ENCODE measurements around the gene MBLAC1.

The MBLAC1 gene

DNA sequence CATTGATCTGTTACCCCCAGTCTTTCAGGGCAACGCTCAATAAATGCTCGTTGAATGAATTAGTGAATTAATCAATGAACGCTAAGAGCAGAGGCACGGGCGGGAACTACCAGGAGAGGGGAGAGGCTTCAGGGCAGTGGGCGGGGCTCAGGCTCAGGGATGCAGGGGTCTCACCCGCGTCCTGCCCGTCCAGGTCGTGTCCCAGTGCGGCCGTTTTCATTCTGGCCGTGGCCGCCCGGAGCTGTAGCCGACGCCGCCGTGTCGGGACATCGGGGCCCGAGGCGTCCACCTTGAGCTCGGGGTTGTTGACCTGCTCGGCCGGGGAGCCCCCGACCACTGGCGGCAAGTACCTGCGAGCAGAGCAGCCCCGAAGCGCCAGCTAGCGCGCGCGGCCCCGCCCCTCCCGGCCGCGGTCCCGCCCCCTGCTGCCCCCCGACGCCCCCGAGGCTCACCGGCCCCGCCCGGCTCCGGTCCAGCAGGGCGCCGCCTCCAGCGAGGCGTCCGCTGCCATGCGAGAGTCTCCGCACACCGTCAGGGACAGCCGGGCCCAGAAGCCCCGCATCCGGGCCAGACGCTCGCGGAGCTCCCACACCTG is 44.4 kb downstream of the MBLAC1 start:
- no peak for DNase-seq (ENCODE audit: low read depth, low spot score)

DNA sequence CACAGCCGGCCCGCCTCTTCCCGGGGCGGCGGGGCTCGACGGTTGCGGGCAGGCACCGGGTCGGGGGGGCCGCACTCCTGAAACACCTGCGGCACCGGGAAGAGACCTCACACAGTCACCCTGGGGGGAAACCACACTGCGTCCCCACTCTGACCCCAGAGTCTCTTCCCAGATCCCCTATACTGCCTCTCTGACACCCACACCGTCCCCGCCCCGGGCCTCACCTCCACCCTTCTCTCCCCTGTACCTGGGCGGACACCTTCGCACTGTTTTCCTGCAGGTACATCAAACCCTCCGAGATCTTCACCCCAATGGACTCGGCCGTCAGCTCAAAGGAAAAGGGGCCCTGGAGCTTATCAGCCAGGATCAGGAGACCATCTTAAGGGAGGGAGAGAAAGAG is 45.1 kb downstream of the MBLAC1 start:
- DNase-seq (ENCODE audit: low read depth, low spot score), result no peak

DNA sequence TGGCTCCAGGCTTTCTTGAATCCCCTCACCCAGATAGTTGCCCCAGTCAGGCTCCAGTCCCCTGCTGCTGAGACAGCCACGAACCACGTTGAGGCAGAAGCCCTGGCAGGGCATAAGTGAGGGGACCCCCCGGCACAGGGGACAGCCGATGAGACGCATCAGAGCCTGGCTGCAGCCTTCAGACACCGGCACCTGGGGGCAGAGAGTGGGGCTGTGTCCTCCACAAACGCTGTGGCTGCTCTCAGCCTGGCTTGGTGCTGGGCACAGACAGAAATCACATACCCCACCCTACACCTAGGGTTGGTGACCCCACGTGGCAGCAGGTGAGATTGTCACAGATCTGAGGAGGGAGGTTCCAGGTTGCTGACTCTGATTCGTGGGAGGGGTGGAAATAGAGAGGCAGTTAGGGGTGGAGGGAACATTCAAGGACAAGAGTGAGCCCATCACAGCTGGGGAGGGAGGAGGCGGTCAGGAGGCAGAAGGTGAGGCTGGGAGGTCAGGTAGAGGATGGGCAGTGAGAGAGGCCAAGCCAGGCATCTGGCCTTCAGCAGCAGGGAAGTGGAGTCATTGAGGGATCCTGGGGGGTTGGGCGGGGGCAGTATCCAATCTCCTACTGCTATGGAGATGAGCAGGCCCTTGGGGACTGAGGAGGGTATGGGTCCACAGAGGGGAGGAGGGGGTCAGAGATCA is 47.2 kb downstream of the MBLAC1 start:
- no peak for DNase-seq (ENCODE audit: low read depth, low spot score)

DNA sequence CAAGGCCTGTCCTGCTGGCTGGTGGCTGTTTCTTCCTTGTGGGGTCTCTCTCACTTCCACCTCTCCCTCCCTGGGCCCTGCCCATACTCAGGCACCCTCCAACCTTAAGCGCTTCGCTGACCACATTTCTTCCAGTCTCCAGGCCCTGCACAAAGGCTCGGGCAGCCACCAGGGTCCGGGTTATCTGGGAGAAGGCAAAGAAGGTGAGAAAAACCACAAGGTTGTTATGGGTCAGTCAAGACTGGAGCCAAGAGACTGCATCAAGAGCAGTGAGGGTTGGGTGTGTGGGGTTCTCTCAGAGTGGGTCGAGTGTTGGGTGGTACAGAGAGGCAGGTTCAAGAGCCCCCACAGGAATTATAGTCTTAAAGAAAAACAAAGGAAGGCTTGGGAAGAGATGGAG is 47.8 kb downstream of the MBLAC1 start:
- no peak for DNase-seq (ENCODE audit: low read depth, low spot score)

DNA sequence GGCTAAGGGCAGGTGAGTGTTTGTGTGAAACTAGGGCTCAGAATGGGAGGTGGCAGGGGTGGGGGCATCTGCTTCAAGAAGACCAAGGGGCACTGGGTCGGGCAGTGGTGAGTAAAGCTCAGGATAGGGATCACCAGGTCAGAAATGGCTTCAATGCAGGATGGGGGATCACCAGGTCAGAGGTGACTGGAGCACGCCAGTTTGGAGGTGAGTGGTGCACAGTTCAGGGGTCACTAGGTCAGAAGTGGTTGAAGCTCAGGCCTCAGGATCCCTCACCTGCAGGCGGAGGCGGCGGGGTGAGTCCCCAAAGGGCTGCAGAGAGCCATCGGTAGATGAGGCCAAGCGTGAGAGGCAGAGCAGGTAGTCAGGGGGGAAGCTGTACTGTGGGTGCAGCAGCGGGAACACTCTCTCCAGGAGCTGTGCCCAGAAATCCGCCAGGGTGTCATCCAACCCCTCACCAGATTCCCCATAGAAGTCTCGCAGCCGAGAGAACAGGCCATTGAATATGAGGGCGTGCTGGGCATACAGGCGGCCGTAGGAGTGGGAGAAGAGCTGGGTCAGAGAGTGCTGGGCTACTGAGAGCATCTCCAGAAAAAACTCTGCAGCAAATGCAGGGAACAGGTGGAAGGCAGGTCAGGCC is 48.6 kb downstream of the MBLAC1 start:
- DNase-seq (ENCODE audit: low read depth, low spot score), result no peak

DNA sequence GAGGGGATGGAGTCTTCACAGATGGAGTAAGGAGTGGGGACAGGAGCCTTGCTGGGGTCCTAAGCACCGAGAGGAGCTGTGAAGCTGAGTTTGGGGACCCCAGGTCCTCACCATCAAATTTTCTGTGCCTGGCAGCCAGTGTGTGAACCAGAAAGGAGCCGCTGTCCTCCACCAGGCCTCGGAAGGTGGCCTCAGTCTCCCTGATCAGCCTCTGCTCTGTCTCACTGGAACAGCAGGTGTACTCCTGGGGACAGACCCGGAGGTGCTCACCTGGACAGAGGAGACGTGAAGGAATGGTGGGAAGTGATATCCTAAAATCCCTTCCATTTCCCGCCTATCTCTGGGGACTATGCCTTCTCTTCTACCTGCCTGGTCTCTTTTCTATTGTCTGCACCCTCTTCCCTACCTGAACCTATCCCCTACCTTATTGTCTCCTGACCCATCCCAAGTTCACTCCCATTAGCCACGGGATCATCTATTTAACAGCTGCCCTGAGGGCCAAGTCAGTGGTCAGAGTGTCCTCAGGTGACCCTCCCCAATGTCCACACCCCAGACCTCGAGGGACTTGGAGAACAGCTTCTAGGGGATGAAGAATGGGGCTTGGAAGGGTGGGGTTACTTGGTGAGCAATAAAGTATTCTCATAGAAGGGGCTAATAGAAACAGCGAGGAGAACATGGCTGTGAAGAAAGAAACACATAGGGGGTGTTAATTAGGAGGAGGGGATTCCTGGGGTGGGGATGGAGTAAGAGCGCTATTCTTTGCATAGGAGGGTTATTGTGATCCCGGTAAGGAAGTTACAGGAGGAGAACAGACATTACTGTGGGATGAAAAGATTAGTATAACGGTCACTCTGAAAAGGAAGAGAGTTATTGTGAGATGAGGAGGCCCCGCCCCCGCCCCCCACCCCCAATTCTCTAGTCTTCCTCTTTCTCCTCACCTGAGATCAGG is 49.6 kb downstream of the MBLAC1 start:
- no peak for DNase-seq (ENCODE audit: low read depth, low spot score)

DNA sequence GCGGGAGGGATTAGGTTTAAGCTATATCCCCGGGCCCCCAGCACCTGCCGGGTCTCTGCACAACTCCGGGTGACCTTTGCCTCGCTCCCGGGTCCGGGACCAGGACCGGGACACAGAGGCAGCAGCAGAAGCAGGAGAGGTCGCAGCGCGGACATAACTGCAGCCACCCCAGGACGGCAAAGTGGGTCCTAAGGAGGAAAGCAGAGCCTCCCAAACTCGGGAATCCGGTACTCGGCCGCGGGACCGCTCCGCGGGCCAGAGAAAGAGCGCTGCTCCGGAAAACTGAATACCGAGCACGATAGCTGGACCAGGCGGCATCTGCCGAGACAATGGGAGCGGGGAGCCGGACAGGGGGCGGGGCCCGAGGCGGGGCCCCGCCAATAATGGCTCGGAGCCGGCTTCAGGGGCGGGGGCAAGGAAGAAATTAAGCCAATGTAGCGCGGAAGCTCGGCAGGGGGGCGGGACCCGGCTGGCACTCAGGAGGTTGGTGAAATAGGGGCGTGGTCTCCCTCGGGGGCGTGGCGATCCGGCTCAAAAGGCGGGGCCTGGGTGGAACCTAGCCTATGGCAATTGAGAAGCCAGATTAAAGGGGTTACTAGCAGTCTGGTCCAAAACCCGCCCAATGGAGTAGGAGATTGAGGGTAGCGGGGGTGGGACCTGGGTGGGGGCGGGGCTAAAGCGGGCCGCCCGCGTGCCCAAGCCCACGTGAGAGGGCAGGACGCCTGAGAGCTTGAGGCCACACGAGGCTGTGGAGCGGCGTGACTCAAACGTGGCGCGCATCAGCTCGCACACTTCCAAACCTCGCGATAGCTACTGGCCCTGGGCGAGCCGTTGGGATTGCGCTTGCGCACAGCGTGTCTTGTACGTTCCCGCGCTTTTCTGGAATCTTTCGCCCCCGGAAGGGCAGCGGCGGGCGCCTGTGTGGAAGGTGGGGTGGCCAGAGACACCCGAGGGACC is 50.6 kb downstream of the MBLAC1 start, which contains the start of the genes GPC2 and STAG3:
GPC2 (minus strand) TSS at position 337 of the 957 bp plus-strand sequence; CDS start at position 155, 182 bp downstream.
STAG3 (plus strand) TSS at position 874 of the 957 bp plus-strand sequence. CDS start 2,639 bp downstream, outside the sequence.
- DNase-seq (ENCODE audit: low read depth, low spot score), result peak; percentile 96

Data from activated naive CD8-positive, alpha-beta T cell treated with anti-CD3 and anti-CD28 coated beads, Interleukin-2, amount 50 U/mL, for 16 hours (primary cell).